GM23248 (cell line): ENCODE results near the gene IKZF1. TPM values are rescaled to one million over a fixed set of nuclear protein-coding genes. Genes with fewer than 3 reads are reported as not detected.

ENCODE experiments used
- DNase-seq: peaks from one replicate; pipeline ENCODE4 v3.0.0-alpha.2; 2015
- H2AFZ ChIP-seq: fragments of 200-600 bp; sonication (generic); 2 replicates; pipeline ENCODE4 v1.6.1; 2016; ENCODE audit warnings: antibody characterized with exemption
- H3F3A ChIP-seq: fragments of 200-600 bp; sonication (generic); 2 replicates; pipeline ENCODE4 v1.6.1; 2016; ENCODE audit warnings: mild to moderate bottlenecking, antibody characterized with exemption, mixed run types; ENCODE audit not compliant: insufficient read depth
- H3K27ac ChIP-seq: fragments of 200-600 bp; sonication (generic); 2 replicates; pipeline ENCODE4 v1.5.1; 2016; ENCODE audit warnings: mild to moderate bottlenecking
- H3K27me3 ChIP-seq: fragments of 200-600 bp; sonication (generic); replicated peaks from 2 replicates; pipeline ENCODE4 v1.6.1; 2016; ENCODE audit warnings: mild to moderate bottlenecking; ENCODE audit not compliant: insufficient read depth
- H3K36me3 ChIP-seq: fragments of 200-600 bp; sonication (generic); 2 replicates; pipeline ENCODE4 v1.6.1; 2016; ENCODE audit warnings: low read depth, mild to moderate bottlenecking
- H3K4me1 ChIP-seq: fragments of 200-600 bp; sonication (generic); 2 replicates; pipeline ENCODE4 v1.6.1; 2016; ENCODE audit warnings: mild to moderate bottlenecking; ENCODE audit not compliant: insufficient read depth
- H3K4me2 ChIP-seq: fragments of 200-600 bp; sonication (generic); one replicate; pipeline ENCODE4 v1.6.1; 2016; ENCODE audit warnings: mild to moderate bottlenecking; ENCODE audit not compliant: unreplicated experiment
- H3K4me3 ChIP-seq: fragments of 200-600 bp; sonication (generic); 2 replicates; pipeline ENCODE4 v1.5.1; 2016; ENCODE audit warnings: mild to moderate bottlenecking
- H3K79me2 ChIP-seq: fragments of 200-600 bp; sonication (generic); 2 replicates; pipeline ENCODE4 v1.6.1; 2016; ENCODE audit warnings: mild to moderate bottlenecking; ENCODE audit not compliant: insufficient read depth
- H3K9ac ChIP-seq: fragments of 200-600 bp; sonication (generic); 2 replicates; pipeline ENCODE4 v1.6.1; 2016; ENCODE audit warnings: mild to moderate bottlenecking
- H3K9me2 ChIP-seq: fragments of 200-600 bp; sonication (generic); 2 replicates; pipeline ENCODE4 v1.6.1; 2016; ENCODE audit warnings: mixed run types, mild to moderate bottlenecking, moderate library complexity; ENCODE audit not compliant: insufficient read depth
- H3K9me3 ChIP-seq: fragments of 200-600 bp; sonication (generic); one replicate; pipeline ENCODE4 v1.6.1; 2017; ENCODE audit warnings: low read depth
- H4K20me1 ChIP-seq: fragments of 200-600 bp; sonication (generic); 2 replicates; pipeline ENCODE4 v1.6.0; 2016; ENCODE audit not compliant: insufficient read depth
- EZH2 ChIP-seq: fragments of 200-600 bp; sonication (generic); IDR thresholded peaks from 2 replicates; pipeline ENCODE4 v1.6.1; 2018; ENCODE audit warnings: antibody characterized with exemption, mild to moderate bottlenecking; ENCODE audit not compliant: insufficient read depth, poor library complexity, severe bottlenecking
- EZH2phosphoT487 ChIP-seq: fragments of 200-600 bp; sonication (generic); IDR thresholded peaks from 2 replicates; pipeline ENCODE4 v1.6.1; 2018; ENCODE audit warnings: antibody characterized with exemption, moderate library complexity, mild to moderate bottlenecking, low read depth; ENCODE audit not compliant: insufficient read depth
- WGBS, 2 experiments: methylation state at CpG; one replicate each; pipeline ENCODE4 v1.1.6; 2015 to 2017; ENCODE audit warnings: low lambda C conversion rate in 2 of 2, low coverage in 1 of 2; ENCODE audit errors: missing lambda C conversion rate in 2 of 2; 5-methylcytosine and 5-hydroxymethylcytosine counted together
- in situ Hi-C: fragments of 300-500 bp; cut with MboI; formaldehyde crosslinking; loops from 2 replicates; pipeline ENCODE4 v1.15.0; 2020
- polyA plus RNA-seq: library from polyadenylated mRNA; unstranded; fragments of >200 nt; fragmentation: Nextera tagmentation; extraction: Ambion mirVana; gene quantifications from 2 replicates; pipeline ENCODE4 v1.2.1, GENCODE V29; 2016
- total RNA-seq: library from RNA; depleted of rRNA; stranded (reverse); fragments of >200 nt; shearing (Covaris generic); gene quantifications from 2 replicates; pipeline ENCODE4 v1.2.3, GENCODE V29; 2014

IKZF1 gene
- total and polyA plus RNA-seq, 2 experiments from 2014 or later = not detected

GRCh38 chr7:50382455-50382854, 77.9 kb downstream of the IKZF1 start:
- H3K4me3 ChIP-seq = no peak overlapping the region
- DNase-seq = no peak
- H3K9me2 ChIP-seq = no peaks in the 10 kb centered on the region
- in situ Hi-C loops = no loop called here
- TF ChIP-seq EZH2 (no peak), EZH2phosphoT487 (no peak)
- H3K9ac ChIP-seq = no peak overlapping the region
- H3K4me1 ChIP-seq = no peaks in the 10 kb centered on the region
- H2AFZ ChIP-seq = no peak overlapping the region
- H3F3A ChIP-seq = no peaks in the 10 kb centered on the region
- no peaks in the 10 kb centered on the region for H4K20me1 ChIP-seq
- H3K79me2 ChIP-seq = no peaks in the 10 kb centered on the region
- no peaks in the 10 kb centered on the region for H3K36me3 ChIP-seq
- WGBS, 2 experiments = 64% methylated on average over 18 to 21 of the region's 21 CpGs
- H3K27me3 ChIP-seq = peaks cover 28% of the 10 kb centered on the region
- H3K27ac ChIP-seq = no peak overlapping the region
- H3K4me2 ChIP-seq = no peak overlapping the region
- no peaks in the 10 kb centered on the region for H3K9me3 ChIP-seq

GRCh38 chr7:50387351-50387750, 82.8 kb downstream of the IKZF1 start:
- H2AFZ ChIP-seq = no peak overlapping the region
- peaks cover 26% of the 10 kb centered on the region; the same call in 1 of the 2 replicates for H3K27me3 ChIP-seq
- H4K20me1 ChIP-seq = no peaks in the 10 kb centered on the region
- TF ChIP-seq EZH2 = no peak
- no peak overlapping the region for H3K4me3 ChIP-seq
- no peak overlapping the region for H3K4me2 ChIP-seq
- H3K9me2 ChIP-seq = no peaks in the 10 kb centered on the region
- no peaks in the 10 kb centered on the region for H3K79me2 ChIP-seq
- no peak overlapping the region for H3K9ac ChIP-seq
- in situ Hi-C loops = no loop called here
- H3K9me3 ChIP-seq = no peaks in the 10 kb centered on the region
- 39 to 47% methylated on average over 11 of the region's 11 CpGs for WGBS, 2 experiments
- H3K27ac ChIP-seq = no peak overlapping the region
- no peaks in the 10 kb centered on the region for H3F3A ChIP-seq
- no peaks in the 10 kb centered on the region for H3K36me3 ChIP-seq
- DNase-seq = no peak
- H3K4me1 ChIP-seq = no peaks in the 10 kb centered on the region

GRCh38 chr7:50389961-50390360, 85.4 kb downstream of the IKZF1 start:
- Histone ChIP-seq H3K27me3 (peaks cover 26% of the 10 kb centered on the region; the same call in 1 of the 2 replicates), H3K79me2 (no peaks in the 10 kb centered on the region), H3F3A (no peaks in the 10 kb centered on the region), H3K9ac (no peak overlapping the region), H3K4me2 (no peak overlapping the region), H2AFZ (no peak overlapping the region), H3K4me1 (no peaks in the 10 kb centered on the region), H4K20me1 (no peaks in the 10 kb centered on the region), H3K9me3 (no peaks in the 10 kb centered on the region), H3K27ac (no peak overlapping the region), H3K36me3 (no peaks in the 10 kb centered on the region), H3K9me2 (no peaks in the 10 kb centered on the region), H3K4me3 (no peak overlapping the region)
- no peak for DNase-seq
- no peak for TF ChIP-seq EZH2
- no peak for TF ChIP-seq EZH2phosphoT487
- WGBS, 2 experiments = 40 to 44% methylated on average over 3 of the region's 3 CpGs
- in situ Hi-C loops = no loop called here

GRCh38 chr7:50391386-50391785, 86.9 kb downstream of the IKZF1 start:
- no peaks in the 10 kb centered on the region for H3K4me1 ChIP-seq
- H3K27me3 ChIP-seq = peaks cover 17% of the 10 kb centered on the region; the same call in 1 of the 2 replicates
- H3K79me2 ChIP-seq = no peaks in the 10 kb centered on the region
- no peak overlapping the region for H2AFZ ChIP-seq
- H4K20me1 ChIP-seq = no peaks in the 10 kb centered on the region
- H3K27ac ChIP-seq = no peak overlapping the region
- DNase-seq = no peak
- in situ Hi-C loops = no loop called here
- no peaks in the 10 kb centered on the region for H3K9me2 ChIP-seq
- no peak overlapping the region for H3K4me2 ChIP-seq
- H3K9me3 ChIP-seq = no peaks in the 10 kb centered on the region
- H3K9ac ChIP-seq = no peak overlapping the region
- TF ChIP-seq EZH2 = no peak
- TF ChIP-seq EZH2phosphoT487 = no peak
- H3K4me3 ChIP-seq = no peak overlapping the region
- no peaks in the 10 kb centered on the region for H3K36me3 ChIP-seq
- no peaks in the 10 kb centered on the region for H3F3A ChIP-seq
- WGBS, 2 experiments = 37 to 40% methylated on average over 3 of the region's 3 CpGs

DNA sequence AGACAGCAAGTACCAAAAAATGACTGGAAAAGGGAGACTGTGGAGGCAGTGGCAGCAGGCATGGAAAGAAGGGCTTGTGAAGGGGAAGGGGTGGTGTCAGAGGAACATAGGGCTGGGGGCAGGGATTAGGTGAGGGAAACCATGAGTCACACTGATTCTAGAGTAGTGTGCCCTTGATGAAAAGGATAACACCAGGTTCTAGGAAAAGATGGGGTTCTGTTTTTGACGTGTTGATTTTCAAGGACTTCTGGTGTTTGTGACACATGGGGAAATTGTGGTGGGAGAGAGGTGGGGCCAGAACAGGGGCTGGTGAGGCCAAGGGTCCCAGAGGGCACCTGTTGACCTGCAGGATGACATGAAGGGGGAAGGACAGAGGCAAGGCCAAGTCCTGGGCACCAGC, 88.6 kb downstream of the IKZF1 start:
- H2AFZ ChIP-seq = no peak overlapping the region
- TF ChIP-seq EZH2phosphoT487 = no peak
- TF ChIP-seq EZH2 = no peak
- H3K9ac ChIP-seq = no peak overlapping the region
- no peak overlapping the region for H3K4me2 ChIP-seq
- WGBS, 2 experiments = 53 to 60% methylated on average over 1 of the region's 1 CpG
- H3K9me2 ChIP-seq = no peaks in the 10 kb centered on the region
- no peaks in the 10 kb centered on the region for H3K4me1 ChIP-seq
- H3K79me2 ChIP-seq = no peaks in the 10 kb centered on the region
- in situ Hi-C loops = no loop called here
- H4K20me1 ChIP-seq = no peaks in the 10 kb centered on the region
- H3K27me3 ChIP-seq = peaks cover 20% of the 10 kb centered on the region; the same call in 1 of the 2 replicates
- no peaks in the 10 kb centered on the region for H3K36me3 ChIP-seq
- H3K4me3 ChIP-seq = no peak overlapping the region
- no peaks in the 10 kb centered on the region for H3F3A ChIP-seq
- DNase-seq = no peak
- no peak overlapping the region for H3K27ac ChIP-seq
- no peaks in the 10 kb centered on the region for H3K9me3 ChIP-seq
